HepG2 (cell line): ENCODE data around the gene KCNIP3. TPM values are rescaled to one million over a fixed set of nuclear protein-coding genes. Genes with fewer than 3 reads are reported as not detected.
A peak's percentile ranks its signal among the peaks of the same experiment; 100 is the strongest.

Source experiments
- AKAP8 ChIP-seq: sonication (generic); formaldehyde crosslinking; IDR thresholded peaks from 2 replicates; pipeline ENCODE4 v1.5.1; 2020; ENCODE audit warnings: mild to moderate bottlenecking, missing genetic modification reagents
- CBFB ChIP-seq: sonication (generic); formaldehyde crosslinking; IDR thresholded peaks from 2 replicates; pipeline ENCODE4 v1.4.0; 2020; ENCODE audit warnings: missing genetic modification reagents
- ELK4 ChIP-seq: sonication (generic); formaldehyde crosslinking; IDR thresholded peaks from 2 replicates; pipeline ENCODE4 v1.9.0; 2021; ENCODE audit warnings: missing genetic modification reagents, borderline replicate concordance
- FOXO1 ChIP-seq: sonication (generic); formaldehyde crosslinking; IDR thresholded peaks from 2 replicates; pipeline ENCODE4 v1.4.0; 2020; ENCODE audit warnings: missing genetic modification reagents
- MTA3 ChIP-seq: sonication (generic); formaldehyde crosslinking; IDR thresholded peaks from 2 replicates; pipeline ENCODE4 v1.4.0; 2020; ENCODE audit warnings: missing genetic modification reagents
- MXD4 ChIP-seq: IDR thresholded peaks from 2 replicates; pipeline ENCODE4 v1.6.1; 2016; ENCODE audit warnings: mild to moderate bottlenecking, missing biosample characterization, missing genetic modification reagents
- PHF8 ChIP-seq: sonication (generic); formaldehyde crosslinking; IDR thresholded peaks from 2 replicates; pipeline ENCODE4 v1.5.0; 2020; ENCODE audit warnings: missing genetic modification reagents
- RNF2 ChIP-seq: fragments of 450-650 bp; conservative IDR thresholded peaks from 2 replicates; pipeline ENCODE4 v1.6.1; 2016; ENCODE audit warnings: low read depth
- SRSF4 ChIP-seq: fragments of 200-400 bp; formaldehyde crosslinking; IDR thresholded peaks from one replicate; pipeline ENCODE4 v1.6.1; 2018; ENCODE audit warnings: mild to moderate bottlenecking, low read depth, low read length, moderate library complexity; ENCODE audit not compliant: poor library complexity, severe bottlenecking
- TCF12 ChIP-seq, 2 experiments: fragments of 450-650 bp in 1 of 2; sonication (generic) in 1 of 2; formaldehyde crosslinking in 1 of 2; IDR thresholded peaks; 2 replicates each; pipeline versions ENCODE4 v1.6.1 to v1.8.0; 2017 to 2022; ENCODE audit warnings: antibody characterized with exemption in 1 of 2, mild to moderate bottlenecking in 1 of 2, missing genetic modification reagents in 1 of 2, moderate library complexity in 1 of 2
- ZHX2 ChIP-seq, 2 experiments: sonication (generic) in 1 of 2; formaldehyde crosslinking in 1 of 2; IDR thresholded peaks; 2 replicates each; pipeline versions ENCODE4 v1.6.1 to v1.9.0; 2014 to 2022; ENCODE audit warnings: antibody characterized with exemption in 1 of 2, borderline replicate concordance in 1 of 2, inconsistent platforms in 1 of 2, low read depth in 1 of 2, missing genetic modification reagents in 1 of 2
- ZNF557 ChIP-seq: sonication (generic); formaldehyde crosslinking; IDR thresholded peaks from 2 replicates; pipeline ENCODE4 v1.4.0; 2020; ENCODE audit warnings: missing genetic modification reagents
- ZNF615 ChIP-seq: sonication (generic); formaldehyde crosslinking; IDR thresholded peaks from 2 replicates; pipeline ENCODE4 v1.5.0; 2020; ENCODE audit warnings: mild to moderate bottlenecking, missing genetic modification reagents, borderline replicate concordance
- ZNF792 ChIP-seq: IDR thresholded peaks from 2 replicates; pipeline ENCODE4 v1.6.1; 2016
- ZNF816 ChIP-seq: sonication (generic); formaldehyde crosslinking; IDR thresholded peaks from 2 replicates; pipeline ENCODE4 v1.8.0; 2022; ENCODE audit warnings: missing genetic modification reagents, mild to moderate bottlenecking, borderline replicate concordance
- polyA plus RNA-seq, 8 experiments: library from polyadenylated mRNA; depleted of rRNA in 3 of 8; stranded (reverse) in 7 of 8; unstranded in 1 of 8; fragments of >200 nt; fragmentation: Illumina TruSeq in 4 of 8; extraction: Trizol in 4 of 8; gene quantifications; 2 replicates each; pipeline versions ENCODE4 v1.2.1 to v1.2.3, GENCODE V29; 2011 to 2016; ENCODE audit warnings: low read depth in 4 of 8, missing spikeins in 1 of 8, mixed read lengths in 1 of 8; ENCODE audit not compliant: insufficient read depth in 1 of 8
- total RNA-seq, 5 experiments: library from RNA; depleted of rRNA; stranded (reverse); fragments of >200 nt; fragmentation: Illumina TruSeq; extraction: Trizol; gene quantifications; 2 replicates each; pipeline ENCODE4 v1.2.3, GENCODE V29; 2016; ENCODE audit warnings: low read depth in 1 of 5
- TF ChIP-seq, protein P1 (sequence below): sonication (generic); formaldehyde crosslinking; IDR thresholded peaks from 2 replicates; pipeline ENCODE4 v1.8.0; 2022; ENCODE audit warnings: mild to moderate bottlenecking, missing genetic modification reagents, moderate library complexity
- TF ChIP-seq, protein P2 (sequence below): sonication (generic); formaldehyde crosslinking; IDR thresholded peaks from 2 replicates; pipeline ENCODE4 v1.4.0; 2020; ENCODE audit warnings: mild to moderate bottlenecking, missing genetic modification reagents

KCNIP3 gene
- total and polyA plus RNA-seq, 2 of the 13 experiments (the other 11 are each of a cell fraction or from before 2014, with no cell fraction given): not detected

DNA sequence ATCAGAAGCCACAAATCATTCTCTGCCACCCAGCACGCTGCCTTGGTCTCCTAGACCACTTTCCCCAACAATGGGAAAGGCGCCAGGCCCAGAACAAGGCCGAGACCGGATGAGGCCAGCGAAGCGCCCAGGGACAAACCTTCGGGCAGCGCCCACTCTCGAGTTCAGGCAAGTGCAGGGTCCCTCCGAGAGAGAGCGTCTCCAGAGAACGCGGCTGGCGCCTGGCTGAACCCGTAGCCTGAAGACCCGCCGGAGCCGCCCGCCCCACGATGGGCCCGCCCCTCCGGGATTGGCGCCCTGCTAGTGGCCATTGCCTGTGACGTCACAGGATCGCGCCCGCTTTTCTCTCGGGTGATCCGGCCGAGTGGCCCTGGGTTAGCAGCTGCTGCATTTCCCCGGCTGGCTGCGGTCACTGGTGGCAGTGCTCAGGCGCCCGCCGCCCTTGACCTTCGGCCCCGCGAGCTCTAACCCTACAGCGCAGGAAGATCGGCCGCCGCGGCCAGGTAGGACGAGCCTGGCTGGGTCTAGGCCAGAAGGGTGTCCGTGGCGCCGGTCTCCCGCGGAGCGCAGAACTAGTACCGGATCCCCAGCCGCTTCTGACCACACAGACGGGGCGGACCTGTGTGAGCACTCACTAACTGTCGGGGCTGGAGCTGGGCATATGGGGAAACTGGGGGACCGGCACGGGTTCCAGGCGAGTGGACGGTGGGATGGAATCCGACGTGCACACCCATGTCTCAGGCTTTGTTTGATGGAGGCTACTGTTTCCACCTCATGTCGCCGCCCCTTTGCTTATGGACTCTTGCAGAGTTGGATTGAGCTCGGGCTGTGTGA lies 105.4 kb downstream of the KCNIP3 start, which contains the start of gene FAHD2A (continued):
- no peak for TF ChIP-seq TCF12 (IDR thresholded peaks at IDR 0.05)
- TF ChIP-seq TCF12 (CRISPR knock-in tag; IDR thresholded peaks at IDR 0.05): 0 out of 2 replicates have a peak, but pooled peaks have one; percentile 69
- TF ChIP-seq, protein P1, sequence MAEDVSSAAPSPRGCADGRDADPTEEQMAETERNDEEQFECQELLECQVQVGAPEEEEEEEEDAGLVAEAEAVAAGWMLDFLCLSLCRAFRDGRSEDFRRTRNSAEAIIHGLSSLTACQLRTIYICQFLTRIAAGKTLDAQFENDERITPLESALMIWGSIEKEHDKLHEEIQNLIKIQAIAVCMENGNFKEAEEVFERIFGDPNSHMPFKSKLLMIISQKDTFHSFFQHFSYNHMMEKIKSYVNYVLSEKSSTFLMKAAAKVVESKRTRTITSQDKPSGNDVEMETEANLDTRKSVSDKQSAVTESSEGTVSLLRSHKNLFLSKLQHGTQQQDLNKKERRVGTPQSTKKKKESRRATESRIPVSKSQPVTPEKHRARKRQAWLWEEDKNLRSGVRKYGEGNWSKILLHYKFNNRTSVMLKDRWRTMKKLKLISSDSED (CRISPR knock-in tag): no peak
- TF ChIP-seq ZNF816 (CRISPR knock-in tag): peak; percentile 71; the same call in 1 of the 2 replicates
- no peak for TF ChIP-seq ELK4
- TF ChIP-seq ZNF615 (CRISPR knock-in tag): no peak
- peak; percentile 82; the same call in 1 of the 2 replicates for TF ChIP-seq ZNF792 (CRISPR knock-in tag)
- TF ChIP-seq MXD4 (CRISPR knock-in tag): peak; percentile 89; the same call in 1 of the 2 replicates
- peak; percentile 98 for TF ChIP-seq PHF8 (CRISPR knock-in tag)
- 0 out of 2 replicates have a peak, but pooled peaks have one; percentile 34 for TF ChIP-seq MTA3 (CRISPR knock-in tag)
- no peak for TF ChIP-seq ZNF557 (CRISPR knock-in tag)
- peak; percentile 56; the same call in 1 of the 2 replicates for TF ChIP-seq FOXO1 (CRISPR knock-in tag)
- no peak for TF ChIP-seq SRSF4
- TF ChIP-seq CBFB (CRISPR knock-in tag): peak; percentile 88; the same call in 1 of the 2 replicates
- TF ChIP-seq, protein P2, sequence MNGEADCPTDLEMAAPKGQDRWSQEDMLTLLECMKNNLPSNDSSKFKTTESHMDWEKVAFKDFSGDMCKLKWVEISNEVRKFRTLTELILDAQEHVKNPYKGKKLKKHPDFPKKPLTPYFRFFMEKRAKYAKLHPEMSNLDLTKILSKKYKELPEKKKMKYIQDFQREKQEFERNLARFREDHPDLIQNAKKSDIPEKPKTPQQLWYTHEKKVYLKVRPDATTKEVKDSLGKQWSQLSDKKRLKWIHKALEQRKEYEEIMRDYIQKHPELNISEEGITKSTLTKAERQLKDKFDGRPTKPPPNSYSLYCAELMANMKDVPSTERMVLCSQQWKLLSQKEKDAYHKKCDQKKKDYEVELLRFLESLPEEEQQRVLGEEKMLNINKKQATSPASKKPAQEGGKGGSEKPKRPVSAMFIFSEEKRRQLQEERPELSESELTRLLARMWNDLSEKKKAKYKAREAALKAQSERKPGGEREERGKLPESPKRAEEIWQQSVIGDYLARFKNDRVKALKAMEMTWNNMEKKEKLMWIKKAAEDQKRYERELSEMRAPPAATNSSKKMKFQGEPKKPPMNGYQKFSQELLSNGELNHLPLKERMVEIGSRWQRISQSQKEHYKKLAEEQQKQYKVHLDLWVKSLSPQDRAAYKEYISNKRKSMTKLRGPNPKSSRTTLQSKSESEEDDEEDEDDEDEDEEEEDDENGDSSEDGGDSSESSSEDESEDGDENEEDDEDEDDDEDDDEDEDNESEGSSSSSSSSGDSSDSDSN (CRISPR knock-in tag): peak; percentile 98
- no peak for TF ChIP-seq AKAP8 (CRISPR knock-in tag)
- TF ChIP-seq ZHX2 (IDR thresholded peaks at IDR 0.05; ENCODE audit: low read depth): peak; percentile 56; the same call in 1 of the 2 replicates
- no peak for TF ChIP-seq ZHX2 (CRISPR knock-in tag; IDR thresholded peaks at IDR 0.05; ENCODE audit: borderline replicate concordance)
- TF ChIP-seq RNF2: no peak; the same call in 1 of the 2 replicates
